B cell (primary cell): ENCODE results near the gene GTSF1L. TPM values are rescaled to one million over a fixed set of nuclear protein-coding genes. Genes with fewer than 3 reads are reported as not detected.

Source experiments
- ATAC-seq: fragments of 200-7000 bp; cut with Tn5 transposase; one replicate; pipeline ENCODE4 v1.10.0; 2021; ENCODE audit warnings: low read depth, mild to moderate bottlenecking, moderate number of reproducible peaks, moderate library complexity
- CTCF ChIA-PET: fragments of 350-600 bp; sonication (Branson Sonifier 250); formaldehyde crosslinking; loops from one replicate; lab custom pipeline; 2021; ENCODE audit warnings: antibody characterized with exemption, inconsistent platforms; lab: Charles Lee
- POLR2A ChIA-PET: fragments of 350-600 bp; sonication (Branson Sonifier 250); formaldehyde crosslinking; loops from one replicate; lab custom pipeline; 2021; ENCODE audit warnings: antibody characterized with exemption; lab: Charles Lee
- DNase-seq: peaks from one replicate; pipeline ENCODE4 v3.0.0; 2013
- H2AFZ ChIP-seq: 2 replicates; pipeline ENCODE4 v1.6.1; 2012; ENCODE audit warnings: mild to moderate bottlenecking, low read depth, low read length; ENCODE audit not compliant: insufficient read depth, poor library complexity, severe bottlenecking
- H3K27ac ChIP-seq, 2 donors: 1 replicate in 1 of 2; 2 replicates in 1 of 2; pipeline ENCODE4 v1.5.1; 2012 to 2013; ENCODE audit warnings: low read length in 2 of 2, mild to moderate bottlenecking in 2 of 2, moderate library complexity in 1 of 2
- H3K27me3 ChIP-seq, 4 experiments: fragments of 200-600 bp in 1 of 4; sonication (generic) in 1 of 4; replicated peaks in 1 of 4; 1 replicate in 2 of 4; 2 replicates in 2 of 4; pipeline versions ENCODE4 v1.6.1 to v1.7.0; 2013 to 2016; ENCODE audit warnings: low read length in 3 of 4, mild to moderate bottlenecking in 2 of 4, mixed read lengths in 1 of 4, moderate library complexity in 1 of 4; ENCODE audit not compliant: insufficient read depth in 4 of 4, control insufficient read depth in 3 of 4; ENCODE audit errors: control extremely low read depth in 1 of 4
- H3K36me3 ChIP-seq, 2 experiments: replicated peaks in 1 of 2; 1 replicate in 1 of 2; 2 replicates in 1 of 2; pipeline versions ENCODE4 v1.6.1 to v1.7.1; 2013; ENCODE audit warnings: low read length in 1 of 2; ENCODE audit not compliant: insufficient read depth in 2 of 2, control insufficient read depth in 1 of 2; ENCODE audit errors: control extremely low read depth in 1 of 2, extremely low read depth in 1 of 2
- H3K4me1 ChIP-seq, 2 donors: fragments of 200-600 bp in 1 of 2; sonication (generic) in 1 of 2; 1 replicate in 1 of 2; 2 replicates in 1 of 2; pipeline versions ENCODE4 v1.5.1 to v1.6.1; 2013 to 2017; ENCODE audit warnings: low read length in 2 of 2; ENCODE audit not compliant: control insufficient read depth in 2 of 2, insufficient read depth in 2 of 2
- H3K4me2 ChIP-seq: replicated peaks from 2 replicates; pipeline ENCODE3; 2012; ENCODE audit warnings: mild to moderate bottlenecking, low read depth, low read length; ENCODE audit not compliant: poor library complexity, severe bottlenecking
- H3K4me3 ChIP-seq, 5 experiments: fragments of 200-600 bp in 1 of 5; sonication (generic) in 1 of 5; 1 replicate in 3 of 5; 2 replicates in 2 of 5; pipeline versions ENCODE4 v1.5.1 to v1.7.0; 2011 to 2016; ENCODE audit warnings: low read length in 4 of 5, mild to moderate bottlenecking in 4 of 5, low read depth in 2 of 5, control low read depth in 1 of 5, moderate library complexity in 1 of 5; ENCODE audit not compliant: insufficient read depth in 1 of 5; ENCODE audit errors: control extremely low read depth in 1 of 5, extremely low read depth in 1 of 5
- H3K79me2 ChIP-seq: fragments of 200-600 bp; sonication (generic); one replicate; pipeline ENCODE4 v1.6.0; 2016; ENCODE audit warnings: low read length; ENCODE audit not compliant: control insufficient read depth, insufficient read depth
- H3K9ac ChIP-seq: fragments of 200-600 bp; sonication (generic); 2 replicates; pipeline ENCODE4 v1.6.1; 2017; ENCODE audit warnings: mild to moderate bottlenecking, low read length, moderate library complexity
- H3K9me3 ChIP-seq, 3 donors: one replicate each; pipeline versions ENCODE4 v1.6.1 to v1.7.1; 2013; ENCODE audit warnings: low read length in 2 of 3; ENCODE audit not compliant: control insufficient read depth in 2 of 3, insufficient read depth in 1 of 3; ENCODE audit errors: control extremely low read depth in 1 of 3
- H4K20me1 ChIP-seq: 2 replicates; pipeline ENCODE4 v1.6.0; 2012; ENCODE audit warnings: mild to moderate bottlenecking, low read length; ENCODE audit not compliant: insufficient read depth, control insufficient read depth, poor library complexity, severe bottlenecking
- H3K27ac Mint-ChIP-seq: one replicate; pipeline ENCODE4 v1.8.0; 2021; ENCODE audit warnings: mixed read lengths
- H3K27me3 Mint-ChIP-seq: one replicate; pipeline ENCODE4 v1.8.0; 2021; ENCODE audit warnings: mixed read lengths
- H3K4me1 Mint-ChIP-seq: one replicate; pipeline ENCODE4 v1.8.0; 2021; ENCODE audit warnings: mixed read lengths
- H3K4me3 Mint-ChIP-seq: one replicate; pipeline ENCODE4 v1.8.0; 2021; ENCODE audit warnings: mixed read lengths
- H3K9me3 Mint-ChIP-seq: one replicate; pipeline ENCODE4 v1.8.0; 2022; ENCODE audit warnings: mixed read lengths; ENCODE audit not compliant: insufficient read depth
- EZH2 ChIP-seq: IDR thresholded peaks from 2 replicates; pipeline ENCODE4 v1.6.1; 2012; ENCODE audit warnings: borderline replicate concordance, low read depth, mild to moderate bottlenecking, moderate library complexity, low read length; ENCODE audit not compliant: insufficient read depth, poor library complexity, severe bottlenecking
- WGBS: methylation state at CpG from one replicate; pipeline ENCODE4 v1.1.5; 2013; ENCODE audit warnings: missing lambda C conversion rate; ENCODE audit not compliant: insufficient coverage; 5-methylcytosine and 5-hydroxymethylcytosine counted together
- intact Hi-C: fragments of 100-400 bp; cut with micrococcal nuclease; formaldehyde crosslinking; loops from one replicate; pipeline ENCODE4 v1.10.0; 2022
- polyA plus RNA-seq: library from polyadenylated mRNA; depleted of rRNA; stranded (reverse); fragments of >200 nt; gene quantifications from 2 replicates; pipeline ENCODE4 v1.2.3, GENCODE V29; 2012
- total RNA-seq, 2 donors: library from RNA; stranded (reverse); fragments of 120-200 nt in 1 of 2; gene quantifications; 1 replicate in 1 of 2; 2 replicates in 1 of 2; pipeline versions ENCODE4 v1.2.3 to v1.2.4, GENCODE V29; 2013 to 2022
- TF ChIP-seq, protein P1 (sequence below): fragments of 200-600 bp; IDR thresholded peaks from one replicate; pipeline ENCODE4 v1.8.0; 2022; ENCODE audit warnings: antibody characterized with exemption, mild to moderate bottlenecking

Gene GTSF1L
- total and polyA plus RNA-seq, 2 donors (not counting 1 experiment from before 2014, with no cell fraction given), result 0.84 to 1.5 TPM

GRCh38 chr20:43766385-43766784 lies 39.6 kb upstream of the GTSF1L start:
- no peak overlapping the region for H3K27ac Mint-ChIP-seq
- TF ChIP-seq, protein P1, sequence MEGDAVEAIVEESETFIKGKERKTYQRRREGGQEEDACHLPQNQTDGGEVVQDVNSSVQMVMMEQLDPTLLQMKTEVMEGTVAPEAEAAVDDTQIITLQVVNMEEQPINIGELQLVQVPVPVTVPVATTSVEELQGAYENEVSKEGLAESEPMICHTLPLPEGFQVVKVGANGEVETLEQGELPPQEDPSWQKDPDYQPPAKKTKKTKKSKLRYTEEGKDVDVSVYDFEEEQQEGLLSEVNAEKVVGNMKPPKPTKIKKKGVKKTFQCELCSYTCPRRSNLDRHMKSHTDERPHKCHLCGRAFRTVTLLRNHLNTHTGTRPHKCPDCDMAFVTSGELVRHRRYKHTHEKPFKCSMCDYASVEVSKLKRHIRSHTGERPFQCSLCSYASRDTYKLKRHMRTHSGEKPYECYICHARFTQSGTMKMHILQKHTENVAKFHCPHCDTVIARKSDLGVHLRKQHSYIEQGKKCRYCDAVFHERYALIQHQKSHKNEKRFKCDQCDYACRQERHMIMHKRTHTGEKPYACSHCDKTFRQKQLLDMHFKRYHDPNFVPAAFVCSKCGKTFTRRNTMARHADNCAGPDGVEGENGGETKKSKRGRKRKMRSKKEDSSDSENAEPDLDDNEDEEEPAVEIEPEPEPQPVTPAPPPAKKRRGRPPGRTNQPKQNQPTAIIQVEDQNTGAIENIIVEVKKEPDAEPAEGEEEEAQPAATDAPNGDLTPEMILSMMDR, result no peak

DNA sequence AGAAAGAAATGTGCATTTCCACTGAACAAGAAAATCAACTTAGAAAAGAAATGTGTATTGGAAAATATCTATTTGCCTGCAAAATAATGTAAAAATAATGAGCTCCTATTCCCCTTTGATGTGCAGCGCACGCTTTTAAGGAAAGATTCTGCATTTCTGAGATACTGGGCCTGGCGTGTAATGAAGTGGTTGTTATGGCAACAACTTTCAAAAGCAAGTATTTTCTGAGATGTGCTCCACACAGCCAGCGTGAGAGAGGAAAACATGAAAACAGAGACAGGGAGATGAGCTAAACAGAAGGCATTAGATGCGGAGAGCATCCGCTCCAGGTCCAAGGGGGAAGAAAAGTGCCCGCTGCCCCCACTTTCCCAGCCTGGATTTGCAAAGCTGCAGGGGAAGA lies 39.1 kb upstream of the GTSF1L start:
- no peaks in the 10 kb centered on the region for H3K9me3 Mint-ChIP-seq
- H3K4me2 ChIP-seq, result no peak overlapping the region
- POLR2A ChIA-PET, result no interaction called here
- WGBS, result 90% methylated on average over 7 of the region's 7 CpGs
- no peaks in the 10 kb centered on the region for H4K20me1 ChIP-seq
- peaks cover 0 to 7% (median 0%) of the 10 kb centered on the region in 4 experiments for H3K27me3 ChIP-seq
- DNase-seq (no peak), ATAC-seq (no peak)
- no peaks in the 10 kb centered on the region for H3K36me3 ChIP-seq
- TF ChIP-seq, protein P1, result no peak
- TF ChIP-seq EZH2, result no peak
- no peaks in the 10 kb centered on the region for H3K79me2 ChIP-seq
- no peaks in the 10 kb centered on the region for H3K4me1 ChIP-seq
- no peak overlapping the region for H3K27ac Mint-ChIP-seq
- H3K4me3 ChIP-seq, result no peak overlapping the region
- CTCF ChIA-PET, result interaction anchor here (0.6 kb wide), 1 partner anchor 67 kb away, joined by 3 read pairs; no protein-coding TSS in a partner anchor
- peaks cover 15% of the 10 kb centered on the region for H3K27me3 Mint-ChIP-seq
- no peak overlapping the region for H2AFZ ChIP-seq
- no peak overlapping the region for H3K4me3 Mint-ChIP-seq
- no peak overlapping the region for H3K27ac ChIP-seq
- intact Hi-C loops, result no loop called here
- no peaks in the 10 kb centered on the region for H3K9me3 ChIP-seq
- H3K4me1 Mint-ChIP-seq, result no peaks in the 10 kb centered on the region
- no peak overlapping the region for H3K9ac ChIP-seq

More at GRCh38 chr20:43766385-43766784, 39.6 kb upstream of the GTSF1L start:
- Mint-ChIP-seq H3K27me3 (peaks cover 17% of the 10 kb centered on the region), H3K4me1 (no peaks in the 10 kb centered on the region), H3K4me3 (no peak overlapping the region), H3K9me3 (no peaks in the 10 kb centered on the region)
- Histone ChIP-seq H3K4me2 (no peak overlapping the region), H3K4me3 (no peak overlapping the region), H3K9me3 (no peaks in the 10 kb centered on the region), H3K27me3 (peaks cover 0 to 7% (median 0%) of the 10 kb centered on the region in 4 experiments), H4K20me1 (no peaks in the 10 kb centered on the region), H3K9ac (no peak overlapping the region), H3K27ac (no peak overlapping the region), H3K36me3 (no peaks in the 10 kb centered on the region), H2AFZ (no peak overlapping the region), H3K4me1 (no peaks in the 10 kb centered on the region), H3K79me2 (no peaks in the 10 kb centered on the region)
- ChIA-PET CTCF (no interaction called here), POLR2A (no interaction called here)
- intact Hi-C loops, result no loop called here
- DNase-seq (no peak), ATAC-seq (no peak)
- 77% methylated on average over 4 of the region's 6 CpGs for WGBS
